GM12801 (cell line): ENCODE measurements around the gene BCL2L2.

Experiments
- CTCF ChIP-seq: IDR thresholded peaks from one replicate; pipeline ENCODE4 v1.5.1; 2011; ENCODE audit warnings: control low read depth; ENCODE audit not compliant: insufficient read length; ENCODE audit errors: extremely low read depth

Gene BCL2L2

GRCh38 chr14:23358553-23359166, 52.0 kb downstream of the BCL2L2 start:
- no peak for TF ChIP-seq CTCF

- no peak for TF ChIP-seq CTCF
Measured at GRCh38 chr14:23359167-23359626, 52.6 kb downstream of the BCL2L2 start.

GRCh38 chr14:23359722-23360447, 53.3 kb downstream of the BCL2L2 start:
- no peak for TF ChIP-seq CTCF

- no peak for TF ChIP-seq CTCF
Measured at GRCh38 chr14:23360496-23360895, 53.9 kb downstream of the BCL2L2 start.

GRCh38 chr14:23361320-23361719, 54.7 kb downstream of the BCL2L2 start:
- TF ChIP-seq CTCF, result no peak
